ENCODE data around the gene CKAP2L.

CKAP2L gene

DNA sequence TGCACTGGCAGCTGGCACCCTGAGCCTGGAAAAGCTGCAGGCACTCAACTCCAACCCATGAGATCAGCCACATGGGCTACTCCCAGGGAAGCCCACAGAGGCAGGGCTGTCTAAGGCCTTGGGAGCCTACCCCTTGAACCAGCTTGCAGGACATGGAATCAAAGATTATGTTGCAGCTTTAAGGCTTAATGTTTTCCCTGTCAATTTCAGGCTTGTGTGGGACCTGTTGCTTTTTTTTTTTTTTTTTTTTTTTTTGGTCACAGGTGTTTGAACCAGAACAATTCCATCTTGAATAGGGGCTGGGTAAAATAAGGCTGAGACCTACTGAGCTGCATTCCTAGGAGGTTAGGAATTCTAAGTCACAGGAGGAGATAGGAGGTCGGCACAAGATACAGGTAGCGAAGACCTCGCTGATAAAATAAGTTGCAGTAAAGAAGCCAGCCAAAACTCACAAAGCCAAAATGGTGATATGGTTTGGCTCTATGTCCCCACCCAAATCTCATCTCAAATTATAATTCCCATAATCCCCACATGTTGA is 27.4 kb upstream of the CKAP2L start:
- DNase-seq, result no peak

DNA sequence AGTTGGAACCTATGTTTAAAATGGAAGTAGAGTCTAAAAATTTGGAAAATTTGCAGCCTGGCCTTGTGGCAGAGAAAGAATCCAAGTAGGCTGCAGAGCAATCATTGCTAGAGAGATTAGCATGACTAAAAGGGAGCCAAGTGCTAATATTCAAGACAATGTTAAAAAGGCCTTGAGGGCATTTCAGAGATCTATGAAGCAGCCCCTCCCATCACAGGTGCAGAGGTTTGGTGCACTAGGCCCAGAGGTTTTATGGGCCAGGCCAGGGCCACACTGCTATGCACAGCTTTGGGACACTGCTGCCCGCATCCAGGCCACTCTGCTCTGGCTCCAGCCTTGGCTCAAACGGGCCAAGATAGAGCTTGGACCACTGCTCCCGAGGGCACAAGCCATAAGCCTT is 26.6 kb upstream of the CKAP2L start:
- no peak for DNase-seq

DNA sequence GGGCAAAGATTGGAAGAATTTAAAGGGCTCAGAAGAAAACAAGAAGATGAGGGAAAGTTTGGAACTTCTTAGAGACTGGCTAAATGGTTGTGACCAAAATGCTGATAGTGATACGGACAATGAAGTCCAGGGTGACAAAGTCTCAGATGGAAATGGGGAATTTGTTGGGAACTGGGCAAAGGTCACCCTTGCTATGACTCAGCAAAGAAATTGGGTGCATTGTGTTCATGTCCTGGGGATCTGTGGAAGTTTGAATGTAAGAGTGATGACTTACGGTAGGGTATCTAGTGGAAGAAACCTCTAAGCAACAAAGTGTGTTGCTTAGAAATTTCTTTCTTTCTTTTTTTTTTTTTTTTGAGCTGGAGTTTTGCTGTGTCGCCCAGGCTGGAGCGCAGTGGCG is 25.9 kb upstream of the CKAP2L start:
- no peak for DNase-seq

DNA sequence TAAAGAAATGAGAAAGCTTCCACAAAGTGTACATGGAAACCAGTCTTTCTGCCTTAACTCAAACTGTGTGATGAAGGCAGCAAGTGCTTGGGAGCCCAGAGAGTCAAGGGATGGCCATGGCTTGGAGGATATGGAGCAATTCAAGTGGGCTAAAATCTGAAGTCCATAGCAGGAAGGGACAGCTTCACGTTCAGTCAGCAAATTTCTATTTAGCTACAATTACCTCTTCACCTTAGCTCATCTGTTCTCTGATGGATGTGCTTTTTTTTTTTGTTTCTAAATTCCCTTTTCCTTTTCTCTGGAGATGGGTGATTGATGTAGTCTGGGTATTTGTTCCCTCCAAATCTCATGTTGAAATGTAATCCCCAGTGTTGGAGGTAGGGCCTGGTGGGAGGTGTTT is 24.8 kb upstream of the CKAP2L start:
- no peak for DNase-seq

DNA sequence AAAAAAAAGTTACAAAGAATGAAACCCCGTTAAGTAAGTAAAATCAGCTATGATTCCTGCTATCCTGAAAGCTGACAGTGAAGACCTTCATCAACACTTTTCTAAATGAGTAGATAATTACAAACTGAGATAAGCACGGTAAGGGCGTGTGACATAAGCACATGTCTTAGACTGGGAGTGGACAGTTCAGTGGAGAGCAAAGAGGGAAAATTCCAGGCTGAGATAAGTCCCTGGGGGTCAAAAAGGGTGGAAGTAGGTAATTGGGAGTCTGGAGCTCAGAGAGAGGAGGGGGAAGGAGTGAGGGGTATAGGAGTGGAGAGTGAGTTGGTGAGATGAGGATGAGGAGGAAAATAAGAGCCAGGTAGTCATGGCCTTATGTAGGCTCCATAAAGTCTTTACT is 24.2 kb upstream of the CKAP2L start:
- DNase-seq, result no peak

DNA sequence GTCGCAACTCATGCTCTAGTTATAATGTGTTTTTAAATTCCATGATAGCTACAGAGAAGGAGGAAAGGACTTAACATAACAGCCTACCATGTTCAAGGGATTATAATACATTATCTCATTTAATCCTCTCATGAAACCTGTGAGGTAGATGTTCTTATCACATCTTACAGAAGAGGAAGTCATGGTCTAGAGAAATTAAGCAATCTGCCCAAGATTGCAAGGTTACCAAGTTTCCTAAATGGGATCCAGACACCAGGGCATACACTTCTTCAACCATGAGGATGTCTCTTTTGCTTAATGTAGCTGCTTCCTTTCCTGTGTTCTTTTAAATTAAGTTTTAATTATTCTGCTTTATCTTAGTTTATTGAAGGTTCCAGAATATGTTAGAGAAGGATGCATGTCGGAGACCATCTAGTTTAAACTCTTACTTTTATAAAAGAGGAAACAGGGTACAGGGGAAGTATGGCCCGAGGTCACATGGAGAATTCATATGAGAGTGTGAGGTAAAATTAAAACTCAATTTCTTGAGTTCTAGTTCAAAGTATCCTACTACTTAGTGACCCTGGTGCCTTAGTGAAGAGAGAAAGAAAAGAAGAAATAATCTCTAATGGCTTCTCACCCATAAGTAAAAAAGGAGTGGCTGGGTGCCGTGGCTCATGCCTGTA is 23.5 kb upstream of the CKAP2L start:
- DNase-seq, result no peak

DNA sequence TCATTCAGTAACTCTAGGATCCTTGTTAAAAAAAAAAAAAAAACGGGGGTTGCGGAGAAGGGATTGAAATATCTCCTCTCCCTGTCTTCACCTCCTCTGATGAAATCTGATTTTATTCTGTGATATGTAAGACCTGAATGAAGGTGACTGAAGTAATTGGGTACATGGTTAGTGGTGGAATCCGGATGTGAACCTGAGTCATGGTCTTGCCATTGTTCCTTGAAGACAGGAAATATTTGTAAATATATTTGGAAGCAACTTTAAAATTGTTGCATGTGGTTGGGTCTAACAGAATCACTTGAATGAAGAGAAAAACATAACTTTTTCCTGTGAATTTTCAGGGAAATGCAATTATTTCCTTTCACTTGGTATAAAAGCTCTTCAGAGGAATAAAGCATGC is 22.9 kb upstream of the CKAP2L start:
- DNase-seq, result no peak

DNA sequence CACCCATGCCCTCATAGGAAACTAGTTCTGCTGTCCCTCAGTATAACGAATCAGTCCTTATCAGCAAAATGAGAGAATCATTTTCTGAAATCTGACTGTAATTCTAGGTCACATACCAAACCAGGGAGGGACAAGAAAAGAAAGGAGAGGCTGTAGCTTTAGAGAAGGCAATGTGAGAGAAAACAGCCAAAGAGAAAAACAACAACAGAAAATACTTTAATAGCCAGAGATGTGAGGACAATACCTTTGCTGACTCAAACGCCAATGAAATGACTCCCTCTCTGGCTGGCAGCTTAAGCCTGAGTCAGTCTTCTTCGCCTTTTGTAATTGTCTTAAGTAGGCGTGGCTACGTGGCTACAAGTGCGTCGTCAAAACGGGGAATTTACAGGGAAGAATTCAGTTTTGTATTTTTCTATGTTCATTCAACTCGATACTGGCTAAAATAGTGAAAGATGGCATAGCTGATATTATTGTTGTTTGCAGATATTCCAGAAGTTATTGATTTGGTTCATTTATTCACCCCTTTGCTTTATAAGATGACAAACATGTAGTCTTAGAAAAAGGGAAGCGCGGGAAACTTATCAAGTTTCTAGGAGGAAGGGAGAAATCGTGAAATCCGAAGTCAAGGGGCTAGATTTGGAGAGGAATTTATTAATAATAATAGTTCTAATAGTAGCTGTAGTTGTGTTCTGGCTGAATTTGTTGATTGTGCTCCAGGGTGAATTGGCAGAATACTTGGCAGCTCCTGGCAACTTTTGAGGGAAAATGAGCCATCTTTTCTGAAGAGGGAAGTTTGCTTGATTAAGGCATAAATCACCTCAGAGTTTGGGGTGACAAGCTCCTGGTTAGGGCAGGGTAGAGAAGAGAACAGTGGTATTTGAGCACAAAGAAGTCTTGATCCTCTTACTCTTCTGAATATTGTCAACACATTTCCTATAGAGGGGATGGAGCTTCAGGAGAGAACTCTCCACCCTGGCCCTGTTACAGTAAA is 20.1 kb upstream of the CKAP2L start, which contains the start of gene IL1A:
Gene IL1A (minus strand): TSS at position 295 of the 991 bp plus-strand sequence. CDS start 723 bp downstream, outside the sequence.
- DNase-seq, result peak; percentile 79

DNA sequence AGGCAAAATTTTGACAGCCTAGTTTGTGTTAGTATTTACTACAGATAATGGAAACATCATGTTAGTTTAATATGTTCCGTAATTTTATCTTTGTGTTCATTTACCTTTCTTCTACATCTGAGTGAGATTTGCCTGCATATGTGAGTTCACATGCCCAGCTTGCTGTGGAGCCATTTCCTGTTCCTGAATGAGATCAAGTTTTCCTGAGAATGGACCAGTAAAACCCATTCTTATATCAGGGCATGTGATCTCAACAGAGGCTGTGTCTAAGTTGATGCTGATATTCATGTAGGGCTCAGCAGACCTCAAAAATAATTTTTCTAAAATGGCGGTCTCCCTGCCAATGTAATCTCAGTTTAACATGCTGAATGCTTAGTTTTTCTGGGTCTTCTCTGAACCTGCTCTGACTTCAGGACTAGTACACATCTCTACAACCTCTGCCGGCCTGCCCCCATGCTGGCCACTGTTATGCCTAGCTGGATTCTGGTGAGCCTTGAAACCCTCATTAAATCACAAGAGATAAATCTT is 18.8 kb upstream of the CKAP2L start:
- no peak for DNase-seq

DNA sequence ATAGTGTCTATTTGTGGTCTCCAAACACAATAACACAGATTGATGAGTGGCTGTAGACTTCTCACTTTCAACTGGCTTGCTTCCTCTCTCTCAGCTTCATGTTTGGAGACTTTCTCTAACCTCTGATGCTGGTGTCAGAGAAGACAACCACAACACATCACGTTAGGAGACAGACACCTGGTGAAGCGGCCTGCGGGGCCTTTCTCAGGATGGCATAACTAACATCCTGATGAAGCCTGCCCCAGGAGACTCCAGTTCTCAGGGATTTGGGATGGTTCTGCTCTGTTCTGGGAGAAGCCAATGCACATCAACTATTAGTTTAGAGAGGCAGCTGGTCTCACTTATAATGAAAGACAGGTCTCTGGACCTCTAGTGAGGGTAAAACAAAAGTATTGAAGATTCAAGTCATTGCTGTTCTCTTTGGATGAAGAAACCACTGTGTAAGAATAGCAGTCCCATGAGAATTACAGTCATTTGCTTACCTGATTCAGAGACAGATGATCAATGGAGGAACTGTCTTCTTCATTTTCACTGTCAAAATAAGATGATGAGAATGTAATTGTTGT is 17.9 kb upstream of the CKAP2L start:
- DNase-seq, result no peak

DNA sequence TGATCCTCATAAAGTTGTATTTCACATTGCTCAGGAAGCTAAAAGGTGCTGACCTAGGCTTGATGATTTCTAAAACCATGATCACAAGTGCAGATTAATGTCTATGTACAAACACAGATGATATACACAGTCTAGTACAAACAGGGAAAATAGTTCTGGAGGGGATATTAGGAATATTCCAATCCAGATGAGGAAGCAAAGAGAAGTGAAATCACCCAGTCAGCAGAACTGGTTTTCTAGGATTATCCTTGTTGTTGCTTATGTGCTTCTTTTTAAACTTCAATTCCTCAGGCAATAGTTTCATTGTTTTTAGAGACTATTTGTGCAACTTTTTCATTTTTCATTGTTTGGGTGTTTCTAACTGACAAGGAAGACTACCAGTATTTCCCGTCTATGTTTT is 15.2 kb upstream of the CKAP2L start:
- DNase-seq, result no peak

DNA sequence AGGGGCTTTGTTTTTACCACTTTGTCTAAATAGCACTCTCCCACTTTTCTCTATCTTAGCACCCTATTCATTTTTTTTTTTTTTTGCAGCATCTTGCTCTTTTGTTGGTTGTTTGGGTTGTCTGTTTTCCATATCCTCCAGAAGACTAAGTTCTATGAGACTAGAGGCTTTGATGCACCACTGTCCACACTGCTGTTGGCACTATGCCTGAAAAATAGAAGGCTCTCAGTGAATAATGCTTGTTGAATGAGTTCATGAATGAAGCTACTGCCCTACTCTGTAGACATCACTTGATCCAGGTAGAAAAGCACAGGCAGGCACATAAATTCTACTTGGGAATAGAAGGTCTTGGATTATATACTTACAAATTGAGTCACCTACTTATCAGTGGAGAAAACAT is 12.6 kb upstream of the CKAP2L start:
- no peak for DNase-seq

DNA sequence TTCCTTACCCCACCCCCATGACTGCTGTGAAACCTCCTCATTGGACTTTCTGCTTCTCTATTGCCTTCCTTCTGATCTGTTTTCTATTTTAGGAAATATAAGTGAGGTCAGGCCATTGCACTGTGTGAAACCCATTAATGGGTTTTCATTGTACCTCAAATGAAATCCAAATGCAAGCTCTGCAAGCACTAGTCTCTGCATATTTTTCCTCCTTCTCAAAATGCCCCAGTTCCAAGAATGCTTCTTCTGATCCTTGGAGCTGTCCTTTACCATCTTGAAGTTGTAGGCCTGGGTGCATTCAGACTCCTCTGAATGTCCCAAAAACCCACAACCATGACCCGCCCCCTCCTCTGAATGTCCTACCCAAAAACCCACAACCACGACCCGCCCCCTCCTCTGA is 11.7 kb upstream of the CKAP2L start:
- DNase-seq, result no peak

DNA sequence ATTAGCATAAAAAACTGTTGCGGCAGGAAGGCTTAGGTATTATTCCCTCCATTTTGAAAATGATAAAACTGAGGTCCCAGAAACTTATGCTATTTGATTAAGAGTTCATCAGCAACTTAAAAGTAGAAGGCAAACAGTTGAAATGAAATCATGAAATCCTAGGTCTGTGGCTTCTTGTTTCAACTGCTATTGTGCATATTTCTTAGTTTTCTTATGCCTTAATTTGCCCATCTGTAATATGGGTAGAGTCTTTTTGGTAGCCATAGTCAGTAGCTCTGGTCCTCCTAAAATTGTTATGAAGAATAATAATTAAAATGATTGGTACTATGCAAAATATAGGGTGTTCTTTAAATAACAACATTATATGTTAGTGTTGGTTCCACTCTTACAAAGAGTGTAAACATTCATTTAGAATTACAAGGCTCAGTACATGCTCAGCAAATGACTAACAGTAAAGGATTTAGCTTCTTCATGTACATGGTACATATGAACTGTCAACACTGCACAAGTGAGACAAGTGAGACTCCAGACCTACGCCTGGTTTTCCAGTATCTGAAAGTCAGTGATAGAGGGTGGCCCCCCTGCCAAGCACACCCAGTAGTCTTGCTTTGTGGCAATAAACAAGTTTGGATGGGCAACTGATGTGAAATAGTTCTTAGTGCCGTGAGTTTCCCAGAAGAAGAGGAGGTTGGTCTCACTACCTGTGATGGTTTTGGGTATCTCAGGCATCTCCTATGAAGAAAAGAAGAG is 10.3 kb upstream of the CKAP2L start:
- no peak for DNase-seq

DNA sequence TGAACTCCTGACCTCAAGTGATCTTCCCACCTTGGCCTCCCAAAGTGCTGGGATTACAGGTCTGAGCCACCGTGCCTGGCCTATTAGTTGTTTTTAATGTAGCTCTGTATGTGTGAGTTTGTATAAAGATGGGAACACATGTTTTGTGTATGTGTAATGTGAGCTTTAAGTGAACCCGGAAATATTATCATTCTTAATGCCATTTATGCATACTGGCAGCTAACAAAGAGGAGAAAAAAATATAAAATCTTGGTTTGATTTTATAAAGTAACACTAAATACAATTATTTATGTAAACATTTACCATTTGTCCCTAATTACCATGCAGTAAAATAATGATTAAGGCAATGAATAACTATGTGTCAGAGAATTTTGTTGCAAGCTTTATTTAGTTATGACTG is 9.1 kb upstream of the CKAP2L start:
- DNase-seq, result no peak

DNA sequence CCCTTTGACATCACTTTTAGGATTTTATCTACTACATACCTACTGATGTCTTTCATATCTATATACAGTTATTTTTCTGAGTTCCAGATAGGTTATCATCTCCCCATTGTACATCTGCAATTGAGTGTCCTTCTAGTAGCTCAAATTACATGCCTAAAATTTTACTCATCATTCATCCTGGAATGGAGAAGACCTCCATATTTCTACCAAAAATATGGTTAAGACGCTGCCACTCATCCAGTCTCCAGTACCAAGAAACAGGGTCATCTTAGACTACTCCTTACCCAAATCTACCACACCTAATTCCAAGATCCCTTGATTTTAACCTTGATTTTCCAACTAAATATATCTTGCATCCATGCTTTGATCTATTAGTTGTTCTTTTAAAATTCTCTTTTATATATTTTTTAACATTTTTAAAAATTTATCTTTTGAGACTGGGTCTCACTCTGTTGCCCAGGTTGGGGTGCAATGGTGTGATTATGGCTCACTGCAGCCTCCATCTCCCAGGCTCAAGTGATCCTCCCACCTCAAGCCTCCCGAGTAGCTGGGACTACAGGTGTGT is 8.6 kb upstream of the CKAP2L start:
- DNase-seq, result no peak

DNA sequence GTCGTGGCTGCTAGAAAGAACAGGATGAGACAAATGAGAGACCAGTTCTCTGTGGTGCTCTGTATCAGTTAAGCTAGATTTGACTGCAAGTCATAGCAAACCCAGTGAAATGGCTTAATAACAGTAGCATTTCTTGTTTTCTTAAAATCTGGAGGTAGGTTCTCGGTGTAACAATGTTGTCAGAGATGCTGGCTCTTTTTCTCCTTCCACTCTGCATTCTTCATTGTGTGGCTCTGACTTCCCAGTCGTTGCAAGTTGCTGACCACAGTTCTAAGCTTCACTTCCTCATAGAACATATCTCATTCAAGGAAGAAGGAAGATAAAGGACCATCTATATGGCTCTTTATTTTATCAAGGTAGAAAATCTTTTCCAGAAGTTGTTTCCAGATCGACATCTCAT is 7.9 kb upstream of the CKAP2L start:
- no peak for DNase-seq

DNA sequence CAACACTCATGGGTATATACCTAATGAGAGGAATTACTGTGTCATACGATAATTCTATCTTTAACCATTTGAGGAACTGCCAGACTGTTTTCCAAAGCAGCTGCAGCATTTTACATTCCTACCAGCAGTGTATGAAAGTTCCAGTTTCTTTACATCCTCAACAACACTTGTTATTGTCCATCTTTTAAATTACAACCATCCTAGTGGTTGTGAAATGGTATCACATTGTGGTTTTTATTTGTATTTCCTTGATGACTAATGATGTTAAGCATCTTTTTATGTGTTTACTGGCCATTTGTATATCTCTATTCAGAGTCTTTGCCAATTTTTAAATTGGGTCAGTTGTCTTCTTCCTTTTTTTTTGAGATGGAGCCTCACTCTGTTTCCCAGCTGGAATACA is 4.0 kb upstream of the CKAP2L start:
- no peak for DNase-seq

DNA sequence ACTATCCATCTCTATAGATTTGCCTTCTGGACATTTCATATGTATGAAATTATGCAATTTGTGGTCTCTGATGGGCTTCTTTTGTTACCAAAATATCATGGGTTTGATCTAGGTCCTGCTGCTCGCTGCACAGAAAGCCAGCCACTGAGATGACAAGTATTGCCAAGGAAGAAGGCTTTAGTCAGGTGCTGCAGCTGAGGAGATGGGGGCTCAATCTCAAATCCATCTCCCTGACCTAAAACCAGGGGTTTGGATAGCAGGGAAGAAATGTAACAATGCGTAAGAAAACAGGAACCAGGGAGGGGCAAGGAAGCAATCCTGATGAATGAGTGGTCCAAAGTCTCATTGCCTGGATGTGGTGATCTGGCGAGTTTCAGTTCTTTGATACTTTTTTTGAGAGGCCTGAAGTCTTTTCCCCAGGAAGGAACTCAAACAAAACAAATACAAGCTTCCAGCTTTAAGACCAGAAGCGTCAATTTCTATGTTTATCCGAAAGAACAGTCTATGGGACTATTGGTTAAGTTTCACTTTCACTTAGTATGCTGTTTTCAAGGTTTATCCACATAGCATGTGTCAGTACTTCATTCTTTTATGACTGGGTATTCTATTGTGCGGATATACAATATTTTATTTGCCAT is 3.4 kb upstream of the CKAP2L start:
- no peak for DNase-seq

DNA sequence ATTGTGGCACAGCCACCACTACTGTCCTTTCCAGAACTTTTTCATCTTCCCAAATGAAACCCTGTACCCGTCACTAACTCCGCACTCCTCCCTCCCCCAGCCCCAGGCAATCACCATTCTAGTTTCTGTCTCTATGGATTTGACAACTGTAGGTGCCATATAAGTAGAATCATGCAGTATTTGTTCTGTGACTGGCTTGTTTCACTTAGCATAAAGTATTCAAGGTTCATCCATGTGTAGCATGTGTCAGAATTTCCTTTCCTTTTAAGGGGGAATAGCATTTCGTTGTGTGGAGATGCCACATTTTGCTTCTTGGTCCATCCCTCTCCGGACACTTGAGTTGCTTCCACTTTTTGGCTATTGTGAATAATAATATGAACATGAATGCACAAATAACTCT is 842 bp upstream of the CKAP2L start:
- no peak for DNase-seq

DNA sequence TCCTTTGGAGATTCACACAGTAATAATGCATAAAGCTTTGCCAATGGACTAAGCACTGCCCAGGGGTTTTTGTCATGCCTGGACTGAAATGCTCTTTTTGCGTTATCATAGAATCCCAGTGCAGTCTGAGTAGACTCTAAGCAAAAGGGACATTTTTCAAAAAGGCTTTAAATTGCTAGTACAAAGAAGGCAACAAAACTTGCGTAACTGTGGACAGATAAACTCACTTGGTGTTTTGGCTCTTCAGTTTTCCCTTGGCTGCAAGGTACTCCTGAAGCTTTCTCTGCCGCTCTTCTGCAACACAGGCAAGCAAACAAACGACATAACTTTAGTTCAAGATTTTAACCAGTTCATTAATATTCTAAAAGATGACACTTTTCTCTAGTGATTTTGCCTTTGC is 2.1 kb downstream of the CKAP2L start:
- no peak for DNase-seq

DNA sequence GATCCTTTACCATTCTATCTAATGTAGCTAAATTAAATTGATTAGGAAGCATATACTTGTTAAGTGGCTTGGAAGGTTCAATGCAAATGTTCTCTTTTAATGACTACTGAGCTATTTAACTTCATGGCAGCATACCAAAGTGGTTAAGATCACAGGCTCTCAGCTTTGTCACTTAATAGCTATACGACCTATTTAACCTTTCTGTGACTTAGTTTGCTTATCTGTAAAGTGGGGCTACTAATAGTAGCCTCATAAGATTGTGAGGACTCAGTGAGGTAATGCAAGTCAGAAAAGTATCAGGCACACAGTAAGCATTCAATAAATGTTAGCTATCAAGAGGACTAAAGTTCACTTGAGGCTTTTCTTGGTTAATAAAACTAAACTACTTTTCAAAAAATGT is 4.3 kb downstream of the CKAP2L start:
- DNase-seq, result no peak
